ENCODE results near the gene GPHA2.

DNA sequence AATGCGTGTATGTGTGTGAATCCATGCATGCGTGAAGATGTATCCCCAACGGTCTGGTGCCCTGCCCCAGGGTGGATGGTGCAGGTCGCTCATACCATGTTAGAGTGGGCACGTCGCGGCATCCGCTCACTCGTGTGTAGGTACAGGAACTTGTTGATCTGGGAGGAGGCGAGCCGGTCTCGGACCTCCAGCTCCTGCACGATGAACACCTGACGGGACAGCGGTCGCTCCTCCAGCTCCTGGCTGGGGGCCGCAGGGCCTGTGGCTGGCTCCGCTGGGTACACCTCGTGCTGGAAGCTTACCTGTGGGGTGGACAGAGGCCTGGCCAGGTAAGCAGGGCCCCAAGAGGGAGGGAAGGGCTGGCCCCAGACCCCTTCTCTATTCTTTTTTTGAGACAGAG, 37.2 kb downstream of the GPHA2 start:
- TF ChIP-seq EZH2 (optimal IDR thresholded peaks at IDR 0.05; ENCODE audit: low read depth, low read length), result no peak
- TF ChIP-seq, protein P1, sequence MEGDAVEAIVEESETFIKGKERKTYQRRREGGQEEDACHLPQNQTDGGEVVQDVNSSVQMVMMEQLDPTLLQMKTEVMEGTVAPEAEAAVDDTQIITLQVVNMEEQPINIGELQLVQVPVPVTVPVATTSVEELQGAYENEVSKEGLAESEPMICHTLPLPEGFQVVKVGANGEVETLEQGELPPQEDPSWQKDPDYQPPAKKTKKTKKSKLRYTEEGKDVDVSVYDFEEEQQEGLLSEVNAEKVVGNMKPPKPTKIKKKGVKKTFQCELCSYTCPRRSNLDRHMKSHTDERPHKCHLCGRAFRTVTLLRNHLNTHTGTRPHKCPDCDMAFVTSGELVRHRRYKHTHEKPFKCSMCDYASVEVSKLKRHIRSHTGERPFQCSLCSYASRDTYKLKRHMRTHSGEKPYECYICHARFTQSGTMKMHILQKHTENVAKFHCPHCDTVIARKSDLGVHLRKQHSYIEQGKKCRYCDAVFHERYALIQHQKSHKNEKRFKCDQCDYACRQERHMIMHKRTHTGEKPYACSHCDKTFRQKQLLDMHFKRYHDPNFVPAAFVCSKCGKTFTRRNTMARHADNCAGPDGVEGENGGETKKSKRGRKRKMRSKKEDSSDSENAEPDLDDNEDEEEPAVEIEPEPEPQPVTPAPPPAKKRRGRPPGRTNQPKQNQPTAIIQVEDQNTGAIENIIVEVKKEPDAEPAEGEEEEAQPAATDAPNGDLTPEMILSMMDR (IDR thresholded peaks at IDR 0.05; ENCODE audit: low read length), result no peak
- no peak for TF ChIP-seq EZH2phosphoT487 (IDR thresholded peaks at IDR 0.05; ENCODE audit: low read length)
